Cerebellar nuclear complex (tissue), 1 donor: ENCODE data around the gene FRRS1L.

Experiments
- DNase-seq, 2 experiments: peaks; one replicate each; lab custom pipeline; 2025; lab: John Stamatoyannopoulos, UW

FRRS1L gene

DNA sequence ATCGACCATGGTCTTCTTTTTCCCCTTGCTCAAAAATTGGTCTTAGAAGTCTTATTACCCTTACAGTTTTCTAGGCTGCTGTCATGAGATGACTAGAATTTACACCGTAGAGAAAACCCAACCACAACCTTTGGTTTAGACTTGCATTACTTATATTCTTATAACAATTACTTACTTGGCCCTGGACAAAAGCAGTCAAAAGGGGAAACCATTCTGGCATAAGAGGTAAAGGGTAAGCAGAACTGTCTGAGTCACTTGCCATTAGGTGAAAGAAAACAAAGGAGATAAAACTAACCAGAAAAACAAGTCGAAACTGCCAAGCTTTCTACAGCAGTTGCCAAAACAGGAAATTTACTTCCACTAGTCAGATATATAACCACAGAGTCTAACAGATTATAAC lies 65.2 kb downstream of the FRRS1L start:
- no peak for DNase-seq

DNA sequence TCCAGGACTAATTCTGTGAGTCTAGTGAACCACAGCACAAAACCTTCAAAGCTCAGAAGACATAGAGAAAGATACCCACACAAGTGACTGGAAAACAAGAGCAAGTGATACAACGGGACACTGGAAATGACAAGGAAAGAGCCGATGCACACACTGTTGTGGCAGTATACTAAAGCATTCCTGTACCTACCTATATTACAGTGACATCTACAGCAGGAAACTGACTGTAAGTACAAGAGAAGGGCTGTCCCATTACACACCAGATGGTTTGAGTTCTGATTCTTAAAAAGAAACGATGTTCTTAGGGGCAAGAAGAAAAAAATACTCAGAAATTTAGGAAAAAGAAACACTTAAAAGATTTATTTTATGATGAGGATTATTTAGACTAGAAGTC lies 65.8 kb downstream of the FRRS1L start:
- no peak for DNase-seq

DNA sequence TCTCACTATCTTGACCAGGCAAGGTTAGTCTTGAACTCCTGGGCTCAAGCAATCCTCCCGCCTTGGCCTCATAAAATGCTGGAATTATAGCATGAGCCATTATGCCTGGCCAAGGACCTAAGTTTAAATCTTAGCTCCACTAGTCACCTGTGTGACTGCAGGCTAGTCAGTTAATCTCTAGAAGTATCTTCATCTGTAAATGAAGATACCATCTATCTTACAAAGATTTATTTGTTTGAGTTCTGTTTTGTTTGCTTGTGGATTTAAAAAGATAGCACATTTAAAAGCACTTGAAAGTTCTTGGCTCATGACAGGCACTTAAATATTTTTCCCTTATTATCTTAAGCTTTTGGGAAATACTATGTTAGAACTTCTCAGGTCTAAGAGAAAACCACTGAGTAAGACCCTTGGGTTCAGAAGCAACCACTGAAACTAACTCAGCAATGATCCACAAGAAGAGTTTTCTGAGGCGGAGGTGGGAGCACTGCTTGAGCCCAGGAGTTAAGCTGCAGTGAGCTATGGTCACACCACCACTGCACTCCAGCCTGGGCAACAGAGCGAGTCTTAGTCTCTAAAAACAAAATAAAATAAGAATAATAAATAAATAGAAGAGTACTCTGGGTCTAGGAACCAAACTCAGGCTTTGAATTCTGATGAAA lies 66.4 kb downstream of the FRRS1L start:
- DNase-seq: no peak

DNA sequence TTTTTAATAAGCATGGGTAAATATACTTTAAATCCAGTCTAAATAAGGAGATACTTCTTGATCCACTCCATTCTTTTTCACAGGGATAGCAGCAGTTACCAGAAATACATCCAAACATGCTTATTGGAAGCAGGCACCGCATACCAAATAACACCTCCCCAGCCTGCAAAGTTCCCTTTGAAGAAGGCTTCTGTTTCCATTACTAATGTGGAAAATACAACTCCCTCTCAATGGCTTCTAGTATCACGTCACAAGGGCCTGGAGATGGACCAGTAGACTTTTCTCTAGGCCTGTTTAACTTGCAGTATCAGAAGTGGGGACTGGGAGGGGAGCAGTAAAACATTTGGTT lies 68.1 kb downstream of the FRRS1L start:
- no peak for DNase-seq

DNA sequence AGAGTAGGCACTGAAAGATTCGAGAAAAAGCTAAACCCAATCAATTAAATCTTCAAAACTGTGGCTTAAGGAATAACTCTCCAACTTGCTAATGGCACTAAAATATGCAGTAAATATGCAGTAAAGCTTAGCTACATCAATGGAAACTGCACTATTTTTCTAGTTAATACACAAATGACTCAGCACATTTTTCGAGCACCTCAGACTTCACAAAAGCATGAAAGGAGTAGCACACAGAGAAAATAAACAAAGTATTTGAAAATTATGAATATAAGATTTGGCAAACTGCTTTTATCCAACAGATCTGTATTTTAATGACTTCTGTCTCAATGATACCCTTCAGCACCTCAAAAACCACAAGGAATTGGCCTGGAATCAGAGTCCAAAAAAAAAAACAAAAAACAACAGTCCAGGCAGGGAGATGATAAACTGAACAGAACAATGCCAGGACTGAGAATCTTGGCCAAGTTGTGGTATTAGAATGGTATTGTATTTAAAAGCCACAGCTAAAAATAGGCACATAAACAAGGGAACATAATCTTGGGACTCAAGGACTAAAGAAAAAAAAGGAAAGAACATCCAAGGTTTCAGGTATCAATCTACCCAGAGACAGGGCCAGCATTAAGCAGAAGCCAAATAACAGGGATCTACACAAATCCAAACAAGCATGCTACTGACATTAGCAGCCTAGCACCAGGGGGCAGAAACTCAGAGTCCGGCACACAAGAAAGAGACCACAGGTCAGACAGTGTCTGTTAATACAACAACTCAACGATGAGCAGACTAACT lies 68.7 kb downstream of the FRRS1L start:
- DNase-seq: no peak

DNA sequence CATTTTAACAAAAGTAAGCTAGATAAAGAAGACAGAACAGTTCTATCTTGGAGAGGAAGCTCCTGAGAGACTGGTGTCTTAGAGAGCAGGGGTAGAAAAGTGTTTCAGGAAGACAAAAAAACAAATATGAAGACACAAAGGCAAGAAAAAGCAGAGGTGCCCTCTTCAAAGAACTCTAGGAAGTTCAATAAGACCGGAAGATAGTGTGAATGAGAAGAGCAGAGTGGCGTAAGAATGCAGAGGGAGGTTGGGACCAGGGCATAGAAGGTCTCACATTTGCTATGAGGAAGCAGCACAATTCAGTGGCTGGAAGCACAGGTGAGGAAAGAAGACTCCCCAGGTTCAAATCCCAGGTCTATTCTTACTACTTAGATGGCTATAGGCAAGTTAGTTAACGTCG lies 69.9 kb downstream of the FRRS1L start:
- no peak for DNase-seq

DNA sequence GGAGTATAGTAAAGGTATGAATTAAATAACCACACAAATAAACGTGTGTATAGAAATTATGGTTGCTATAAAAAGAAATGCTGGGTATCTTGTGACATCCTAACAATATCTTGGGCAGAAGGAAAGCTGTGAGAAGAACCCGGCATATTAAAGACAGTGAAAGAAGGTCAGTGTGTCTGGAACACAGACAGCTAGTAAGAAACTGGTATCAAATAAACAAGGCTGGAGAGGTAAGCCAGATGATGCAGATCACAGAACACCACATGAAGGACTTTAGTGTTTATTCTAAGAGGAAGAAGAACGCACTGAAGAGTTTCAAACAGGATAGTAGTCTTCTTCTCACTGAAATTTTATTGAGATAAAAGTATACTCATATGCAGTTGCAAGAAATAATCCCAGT lies 71.7 kb downstream of the FRRS1L start:
- DNase-seq: no peak

DNA sequence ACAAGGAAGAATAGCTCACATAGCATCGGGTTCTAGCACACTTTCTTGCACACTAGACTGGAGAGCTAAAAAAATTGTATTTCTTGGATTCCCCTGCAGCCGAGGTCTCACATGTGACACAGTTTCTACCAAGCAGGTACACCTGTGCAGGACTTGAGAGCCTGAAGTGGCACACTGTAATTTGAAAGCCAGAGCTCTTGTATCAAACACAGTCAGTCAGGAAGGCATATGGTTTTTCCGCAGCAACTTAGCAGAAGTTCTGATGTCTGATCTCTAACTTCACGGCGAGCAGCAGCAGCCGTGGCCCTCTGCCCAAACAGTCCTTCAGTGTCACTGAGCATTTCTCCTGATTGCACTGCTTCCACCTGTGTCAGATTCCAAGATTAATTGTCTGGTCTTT lies 72.8 kb downstream of the FRRS1L start:
- DNase-seq: no peak

DNA sequence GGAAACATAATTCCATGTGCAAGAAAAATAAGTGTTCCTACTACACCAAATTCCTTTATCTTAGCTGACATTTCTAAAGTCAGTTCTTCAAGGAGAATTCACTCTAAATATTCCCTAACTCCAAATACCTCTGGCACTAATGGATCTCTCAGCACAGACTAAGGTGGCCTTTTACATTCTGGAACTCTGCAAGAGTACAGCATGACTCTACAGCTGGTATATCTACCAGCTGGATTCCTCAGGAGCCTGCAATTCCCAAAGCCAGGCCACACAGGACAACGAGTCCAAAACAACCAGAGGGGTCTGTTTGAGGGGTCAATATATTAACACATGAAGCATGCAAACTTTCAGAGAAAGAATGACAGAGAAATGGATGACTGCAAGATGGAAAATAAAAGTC lies 74.5 kb downstream of the FRRS1L start:
- DNase-seq: no peak

DNA sequence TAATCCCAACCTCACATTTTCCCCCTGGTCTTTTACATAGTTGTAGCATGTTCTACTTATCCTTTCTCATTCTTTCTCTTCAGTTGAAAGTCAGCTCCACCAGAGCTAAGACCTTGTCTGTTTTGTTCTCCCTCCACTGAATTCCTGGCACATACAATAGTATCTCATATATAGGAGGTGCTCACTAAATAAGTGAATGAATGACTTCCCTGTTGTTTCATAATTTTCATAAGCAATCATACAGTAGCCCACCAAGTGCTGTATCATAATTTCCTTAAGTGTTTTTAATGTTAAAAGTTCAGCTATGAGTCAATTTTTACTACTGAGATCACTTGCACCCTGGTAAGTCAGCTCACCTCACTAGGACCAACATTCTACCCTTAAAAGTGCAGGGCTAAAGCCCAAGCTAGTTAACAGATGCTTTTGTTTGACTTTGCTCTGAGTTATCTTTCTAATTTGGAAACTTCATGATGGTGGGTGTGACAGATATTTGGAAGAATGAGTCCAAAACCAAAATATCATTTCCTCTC lies 74.9 kb downstream of the FRRS1L start:
- DNase-seq: no peak

DNA sequence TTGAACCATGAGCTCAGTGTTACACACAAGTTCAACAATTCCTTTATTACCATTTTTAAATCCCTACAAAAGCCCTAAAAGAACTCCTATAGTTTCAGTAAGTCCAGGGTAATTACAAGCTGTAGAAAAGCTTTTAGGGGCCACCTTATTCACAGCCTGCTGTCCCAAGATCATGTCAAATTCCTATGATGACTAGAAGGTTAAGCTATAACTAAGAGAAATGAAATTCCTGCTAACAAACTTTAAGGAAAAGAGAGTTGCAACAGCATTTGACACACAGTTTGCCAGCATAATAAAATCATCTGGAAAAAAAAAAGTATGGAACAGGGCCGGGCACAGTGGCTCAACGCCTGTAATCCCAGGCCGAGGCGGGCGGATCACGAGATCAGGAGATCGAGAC lies 78.8 kb downstream of the FRRS1L start:
- no peak for DNase-seq

DNA sequence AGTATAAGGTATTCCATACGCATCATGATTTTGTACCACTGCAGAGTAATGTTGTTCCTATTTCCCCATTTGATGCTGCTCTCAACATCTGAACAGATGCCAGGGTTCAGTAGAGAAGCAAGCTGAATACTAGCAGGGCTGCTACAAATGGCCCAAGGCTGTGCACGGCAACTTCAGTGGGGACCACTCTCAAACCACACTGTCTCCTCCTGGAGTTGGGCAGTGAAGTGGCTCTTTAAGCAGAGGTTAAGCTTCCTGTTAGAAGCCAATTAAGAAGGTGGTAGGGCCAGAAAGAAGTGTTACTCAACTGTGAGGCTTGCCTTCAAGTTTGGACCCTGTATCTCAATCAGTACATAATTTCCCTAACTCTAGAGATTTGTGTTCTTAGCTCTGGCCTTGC lies 79.3 kb downstream of the FRRS1L start:
- DNase-seq: no peak

DNA sequence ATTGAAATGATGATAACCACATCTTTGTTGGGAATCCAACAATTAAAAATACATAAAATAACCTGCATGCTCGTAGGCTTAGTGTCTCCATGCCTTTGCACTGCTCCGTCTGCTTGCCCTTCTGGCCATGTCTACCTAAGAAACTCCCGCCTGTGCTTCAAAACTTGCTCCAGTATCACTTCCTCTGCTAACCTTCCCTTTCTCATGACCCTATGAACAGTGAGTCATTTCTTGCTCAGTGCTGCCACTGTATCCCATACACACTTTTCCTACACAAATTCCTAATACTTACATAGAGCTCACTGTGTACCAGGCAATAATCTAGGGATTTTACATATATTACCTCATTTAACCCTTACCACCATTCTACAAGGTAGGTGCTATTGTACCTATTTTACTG lies 80.8 kb downstream of the FRRS1L start:
- DNase-seq: no peak

DNA sequence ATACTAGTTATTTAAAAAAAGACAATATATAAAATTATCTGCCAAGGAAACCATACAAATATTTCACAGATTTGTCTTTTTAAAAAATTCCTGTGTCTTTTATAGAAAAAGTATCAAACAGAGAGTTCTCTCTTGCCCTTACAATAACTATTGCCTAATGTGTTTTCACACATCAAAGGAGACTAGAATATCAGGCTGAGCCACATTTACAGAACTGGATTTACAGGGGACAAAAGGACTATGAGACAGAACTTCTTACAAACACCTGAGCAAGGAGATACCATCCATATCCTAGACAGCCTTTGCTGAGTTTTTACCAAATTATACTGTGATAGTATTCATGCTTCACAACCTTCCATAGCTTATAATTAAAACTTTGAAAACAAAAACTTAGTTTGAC lies 81.5 kb downstream of the FRRS1L start:
- no peak for DNase-seq

DNA sequence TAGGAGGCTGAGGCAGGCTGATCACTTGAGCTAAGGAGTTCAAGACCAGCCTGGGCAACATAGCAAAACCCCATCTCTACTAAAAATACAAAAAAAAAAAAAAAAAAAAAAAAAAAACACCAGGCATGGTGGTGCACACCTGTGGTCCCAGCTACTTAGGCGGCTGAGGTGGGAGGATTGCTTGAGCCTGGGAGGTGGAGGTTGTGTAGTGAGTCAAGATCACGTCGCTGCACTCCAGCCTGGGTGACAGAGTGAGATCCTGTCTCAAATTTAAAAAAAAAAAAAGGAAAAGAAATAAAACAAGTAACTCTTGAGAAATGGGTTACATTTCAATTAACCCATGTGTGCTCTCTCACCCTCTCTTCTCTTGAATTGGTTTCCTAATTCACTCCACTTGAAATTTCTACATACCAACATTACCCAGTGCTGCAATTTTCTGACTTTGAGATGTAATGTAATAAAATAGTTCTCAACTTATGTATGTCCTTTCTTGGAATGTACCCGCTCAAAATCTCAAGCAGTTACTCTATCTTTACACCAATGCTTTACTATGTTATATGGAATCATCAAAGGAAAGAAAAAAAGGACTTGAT lies 83.1 kb downstream of the FRRS1L start:
- no peak for DNase-seq

DNA sequence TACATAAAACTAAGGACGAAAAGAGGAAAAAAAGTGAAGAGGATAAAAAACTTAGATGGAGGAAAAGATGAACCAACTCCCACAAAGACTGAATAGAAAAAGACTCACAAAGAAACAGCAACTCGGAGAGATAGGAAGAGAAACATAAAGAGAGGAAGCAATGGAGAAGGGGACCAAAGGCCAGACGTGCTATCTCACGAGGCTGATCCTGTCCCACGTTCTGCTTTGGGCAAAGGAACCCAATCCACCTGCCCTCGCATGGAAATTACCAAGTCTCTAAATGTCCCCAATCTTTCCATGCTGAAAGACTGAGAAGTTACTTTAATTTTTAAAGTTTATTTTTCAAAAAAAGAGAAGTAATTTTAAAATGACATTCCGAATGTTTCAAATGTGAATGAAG lies 83.9 kb downstream of the FRRS1L start:
- DNase-seq: no peak

DNA sequence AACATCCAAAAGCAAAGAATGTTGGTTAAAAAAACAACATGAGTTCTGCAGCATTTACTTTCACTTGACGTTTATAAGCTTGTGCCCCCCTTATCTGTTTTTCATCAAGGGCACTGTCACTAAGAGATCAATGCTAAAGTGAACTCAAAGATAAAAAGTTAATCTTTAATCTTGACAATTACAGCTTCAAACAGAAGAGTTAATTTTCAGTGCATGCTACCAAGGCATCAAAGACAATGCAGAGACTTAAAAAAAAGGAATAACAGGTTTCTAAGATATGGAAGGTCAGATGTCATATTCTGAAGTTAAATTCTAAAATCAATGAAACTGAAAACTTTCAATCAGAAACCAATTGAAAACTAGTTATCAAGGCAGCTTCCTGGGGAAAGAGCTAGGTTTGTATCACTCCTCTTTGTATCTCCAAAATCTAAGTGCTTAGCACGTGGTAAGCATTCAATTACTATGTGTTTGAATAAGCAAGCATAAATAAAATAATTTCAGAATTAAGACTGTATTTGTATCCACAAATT lies 84.9 kb downstream of the FRRS1L start:
- no peak for DNase-seq
